Brain microvascular endothelial cell (primary cell): ENCODE data around the gene SFMBT2.

Experiments used
- DNase-seq: peaks from one replicate; pipeline ENCODE4 v3.0.0-alpha.2; 2020
- H3K27ac ChIP-seq: fragments of 250-450 bp; sonication (Bioruptor Pico); 2 replicates; pipeline ENCODE4 v1.5.1; 2020; ENCODE audit warnings: mild to moderate bottlenecking, moderate library complexity
- H3K27me3 ChIP-seq: fragments of 250-450 bp; sonication (Bioruptor Pico); replicated peaks from 2 replicates; pipeline ENCODE4 v1.5.1; 2020; ENCODE audit warnings: mild to moderate bottlenecking
- H3K36me3 ChIP-seq: fragments of 250-450 bp; sonication (Bioruptor Pico); replicated peaks from 2 replicates; pipeline ENCODE4 v1.5.1; 2020; ENCODE audit warnings: mild to moderate bottlenecking
- H3K4me3 ChIP-seq: 2 replicates; pipeline ENCODE4 v1.5.1; 2011; ENCODE audit warnings: low read depth, mild to moderate bottlenecking, control low read depth, low read length, moderate library complexity
- CTCF ChIP-seq: IDR thresholded peaks from 2 replicates; pipeline ENCODE4 v1.5.1; 2011; ENCODE audit warnings: low read depth, mild to moderate bottlenecking, moderate library complexity, low read length, control low read depth, inconsistent platforms; ENCODE audit errors: missing control alignments
- in situ Hi-C: cut with HindIII; loops from 2 replicates; pipeline ENCODE4 v1.10.0; 2017; ENCODE audit warnings: low sequenced_read_pairs, low pct_ligation_motif_present

The SFMBT2 gene

GRCh38 chr10:7288060-7288690, 122.7 kb downstream of the SFMBT2 start:
- no peak overlapping the region for H3K4me3 ChIP-seq
- no peak for DNase-seq

GRCh38 chr10:7287377-7287776, 123.5 kb downstream of the SFMBT2 start:
- Histone ChIP-seq H3K36me3 (no peaks in the 10 kb centered on the region), H3K27me3 (no peaks in the 10 kb centered on the region), H3K4me3 (no peak overlapping the region), H3K27ac (no peak overlapping the region)
- in situ Hi-C loops = no loop called here
- no peak for TF ChIP-seq CTCF
- DNase-seq = no peak

More at GRCh38 chr10:7288060-7288690, 122.7 kb downstream of the SFMBT2 start:
- Histone ChIP-seq H3K36me3 (no peaks in the 10 kb centered on the region), H3K27ac (no peak overlapping the region), H3K27me3 (no peaks in the 10 kb centered on the region)
- TF ChIP-seq CTCF = no peak
- in situ Hi-C loops = no loop called here

- no peak for DNase-seq
- in situ Hi-C loops = no loop called here
- Histone ChIP-seq H3K4me3 (no peak overlapping the region), H3K27ac (no peak overlapping the region), H3K36me3 (no peaks in the 10 kb centered on the region), H3K27me3 (no peaks in the 10 kb centered on the region)
- TF ChIP-seq CTCF = no peak
Observed at GRCh38 chr10:7285522-7286322, 125.1 kb downstream of the SFMBT2 start.

GRCh38 chr10:7283246-7283645, 127.6 kb downstream of the SFMBT2 start:
- Histone ChIP-seq H3K27me3 (no peaks in the 10 kb centered on the region), H3K4me3 (no peak overlapping the region), H3K27ac (no peak overlapping the region), H3K36me3 (no peaks in the 10 kb centered on the region)
- in situ Hi-C loops = no loop called here
- no peak for TF ChIP-seq CTCF
- no peak for DNase-seq

GRCh38 chr10:7282457-7282856, 128.4 kb downstream of the SFMBT2 start:
- no peak overlapping the region for H3K27ac ChIP-seq
- H3K27me3 ChIP-seq = no peaks in the 10 kb centered on the region
- no peak overlapping the region for H3K4me3 ChIP-seq
- no peak for TF ChIP-seq CTCF
- in situ Hi-C loops = no loop called here
- no peak for DNase-seq
- no peaks in the 10 kb centered on the region for H3K36me3 ChIP-seq
